SK-N-MC (cell line): Measurements from ENCODE around the gene KRT34.

Source experiments
- DNase-seq: peaks from one replicate; pipeline ENCODE4 v3.0.0-alpha.2; 2011; ENCODE audit warnings: low read depth, low spot score
- H3K27ac ChIP-seq: fragments of 200-600 bp; sonication (generic); 2 replicates; pipeline ENCODE4 v1.5.1; 2016; ENCODE audit warnings: mixed run types
- H3K36me3 ChIP-seq: fragments of 200-600 bp; sonication (generic); 2 replicates; pipeline ENCODE4 v1.6.1; 2017; ENCODE audit warnings: antibody characterized with exemption, low read length, mixed read lengths; ENCODE audit not compliant: insufficient read depth
- H3K4me3 ChIP-seq: fragments of 200-600 bp; sonication (generic); 2 replicates; pipeline ENCODE4 v1.5.1; 2016
- H3K9ac ChIP-seq: fragments of 200-600 bp; sonication (generic); 2 replicates; pipeline ENCODE4 v1.8.0; 2017; ENCODE audit warnings: mixed run types, mixed read lengths; ENCODE audit not compliant: insufficient read length
- H3K9me3 ChIP-seq: fragments of 200-600 bp; sonication (generic); 2 replicates; pipeline ENCODE4 v1.6.1; 2017; ENCODE audit warnings: low read depth, mild to moderate bottlenecking, antibody characterized with exemption, low read length, moderate library complexity, mixed read lengths
- EZH2 ChIP-seq: fragments of 200-600 bp; sonication (generic); IDR thresholded peaks from one replicate; pipeline ENCODE4 v1.6.1; 2017; ENCODE audit warnings: antibody characterized with exemption
- FOXP2 ChIP-seq: optimal IDR thresholded peaks from 2 replicates; pipeline ENCODE3; 2011; ENCODE audit warnings: mild to moderate bottlenecking, moderate library complexity; ENCODE audit not compliant: insufficient read depth; ENCODE audit errors: extremely low read length, control extremely low read depth
- POLR2AphosphoS5 ChIP-seq: IDR thresholded peaks from 2 replicates; pipeline ENCODE4 v1.6.1; 2012; ENCODE audit warnings: mild to moderate bottlenecking, low read depth, low read length, borderline replicate concordance

Gene KRT34

DNA sequence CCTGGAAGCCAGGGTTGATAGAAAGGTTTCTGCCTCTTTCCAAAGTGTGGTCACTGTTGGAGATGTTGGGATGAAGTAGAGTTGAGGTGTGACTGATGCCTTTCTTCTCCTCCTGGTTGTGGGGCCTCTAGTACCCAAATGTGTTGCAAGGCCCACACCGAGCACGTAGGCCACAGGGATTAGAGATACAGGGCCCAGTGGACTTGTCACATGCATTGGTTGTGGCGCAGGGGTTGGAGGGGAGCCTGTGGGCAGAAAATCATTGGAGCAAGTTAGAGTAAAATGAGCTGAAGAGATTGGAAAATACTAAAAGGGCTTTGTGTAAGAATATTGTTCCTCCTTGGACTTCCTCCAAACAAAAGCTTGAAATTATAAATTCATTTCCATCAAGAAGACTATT is 36.1 kb downstream of the KRT34 start:
- H3K27ac ChIP-seq = no peak overlapping the region
- TF ChIP-seq FOXP2 (no peak), EZH2 (no peak), POLR2AphosphoS5 (no peak)
- no peak for DNase-seq
- no peak overlapping the region for H3K9ac ChIP-seq
- H3K36me3 ChIP-seq = no peaks in the 10 kb centered on the region
- H3K9me3 ChIP-seq = no peaks in the 10 kb centered on the region; the same call in 1 of the 2 replicates
- no peak overlapping the region for H3K4me3 ChIP-seq

DNA sequence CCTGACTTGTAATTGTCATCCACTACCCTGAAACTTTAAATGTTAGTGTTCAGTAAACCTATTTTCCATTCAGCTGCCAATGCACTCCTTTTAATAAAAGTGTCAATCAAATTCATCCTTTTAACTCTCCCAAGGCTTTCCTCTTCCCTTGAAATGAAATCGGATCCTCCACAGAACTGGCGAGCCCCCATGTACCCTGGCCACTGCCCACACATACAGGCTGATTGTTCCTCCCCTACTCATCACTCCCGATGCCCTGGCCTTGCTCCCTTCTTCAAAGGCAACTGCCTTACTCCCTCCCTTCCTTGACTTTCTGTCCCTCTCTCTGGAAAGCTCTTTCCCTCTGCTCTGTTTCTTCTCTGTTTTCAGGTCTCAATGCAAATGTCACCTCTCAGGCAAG is 39.1 kb downstream of the KRT34 start:
- H3K9me3 ChIP-seq = no peaks in the 10 kb centered on the region; the same call in 1 of the 2 replicates
- no peak for DNase-seq
- no peaks in the 10 kb centered on the region for H3K36me3 ChIP-seq
- no peak overlapping the region for H3K9ac ChIP-seq
- no peak overlapping the region for H3K27ac ChIP-seq
- no peak for TF ChIP-seq POLR2AphosphoS5
- TF ChIP-seq EZH2 = no peak
- TF ChIP-seq FOXP2 = no peak
- H3K4me3 ChIP-seq = no peak overlapping the region

DNA sequence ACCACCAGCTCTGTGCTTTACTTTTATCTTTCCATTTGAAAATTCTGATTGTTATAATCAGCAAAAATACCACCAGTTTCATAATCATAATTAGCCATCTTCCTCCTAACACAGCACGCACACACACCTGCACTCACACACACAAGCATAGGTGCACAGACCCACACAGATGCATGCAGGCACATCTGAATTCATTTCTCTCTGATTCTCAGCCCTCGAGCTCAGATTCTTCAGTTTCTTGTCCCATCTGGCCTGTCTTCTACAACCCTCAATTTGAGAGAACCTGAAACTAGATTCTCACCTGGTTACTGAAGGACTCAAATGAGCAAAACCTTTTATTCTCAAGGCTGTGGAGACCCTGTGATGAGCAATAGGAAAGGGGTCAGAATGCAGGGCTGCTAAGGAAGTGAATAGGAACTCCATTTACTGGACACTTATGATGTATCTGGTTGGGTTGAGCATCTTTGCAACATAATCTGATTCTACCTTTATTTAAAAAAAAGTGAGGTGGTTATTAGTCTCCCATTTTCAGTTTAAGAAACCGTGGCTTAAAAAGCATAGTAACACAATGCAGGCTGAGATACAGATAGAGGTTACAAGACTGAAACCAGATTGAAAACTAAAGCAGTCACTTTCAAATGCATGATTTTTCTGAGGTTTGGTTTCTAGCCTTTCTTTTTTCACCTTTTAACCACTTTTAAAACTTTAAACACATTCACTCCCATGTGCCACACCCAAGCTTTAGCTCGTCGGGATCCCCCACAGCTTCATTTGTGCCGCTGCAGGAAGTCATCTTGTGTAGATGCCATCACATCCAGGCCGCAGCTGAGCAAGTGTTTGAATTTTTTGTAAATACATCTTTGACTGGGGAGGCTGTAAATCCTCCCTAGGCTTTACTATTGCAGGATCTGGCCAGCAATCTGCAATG is 40.9 kb downstream of the KRT34 start:
- Histone ChIP-seq H3K9ac (no peak overlapping the region), H3K4me3 (no peak overlapping the region), H3K27ac (no peak overlapping the region), H3K36me3 (no peaks in the 10 kb centered on the region), H3K9me3 (no peaks in the 10 kb centered on the region; the same call in 1 of the 2 replicates)
- TF ChIP-seq EZH2 (no peak), FOXP2 (no peak), POLR2AphosphoS5 (no peak)
- no peak for DNase-seq

DNA sequence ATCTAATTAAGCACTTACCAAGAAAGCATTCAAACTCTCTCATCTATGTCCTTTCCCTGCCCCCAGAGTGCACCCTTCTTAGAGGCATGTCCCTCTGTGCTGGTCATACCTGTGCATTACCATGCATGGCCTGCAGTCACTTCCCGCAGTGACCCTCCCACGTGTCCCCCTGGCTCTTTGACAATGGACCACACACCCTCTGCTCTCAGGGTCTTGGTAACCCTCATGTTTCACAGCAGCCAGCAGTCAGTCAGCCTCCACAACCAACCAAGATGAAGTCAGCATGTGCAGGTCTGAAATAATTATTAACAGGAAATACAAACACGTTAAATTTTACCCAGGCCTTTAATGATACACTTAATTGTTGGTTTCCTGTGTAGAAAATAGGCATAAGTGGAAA is 41.6 kb downstream of the KRT34 start:
- TF ChIP-seq POLR2AphosphoS5 (no peak), EZH2 (no peak), FOXP2 (no peak)
- DNase-seq = no peak
- 0 out of 2 replicates have a peak overlapping the region, but pooled peaks have one; percentile 22 for H3K4me3 ChIP-seq
- H3K36me3 ChIP-seq = no peaks in the 10 kb centered on the region
- H3K9me3 ChIP-seq = no peaks in the 10 kb centered on the region; the same call in 1 of the 2 replicates
- no peak overlapping the region for H3K9ac ChIP-seq
- H3K27ac ChIP-seq = no peak overlapping the region

DNA sequence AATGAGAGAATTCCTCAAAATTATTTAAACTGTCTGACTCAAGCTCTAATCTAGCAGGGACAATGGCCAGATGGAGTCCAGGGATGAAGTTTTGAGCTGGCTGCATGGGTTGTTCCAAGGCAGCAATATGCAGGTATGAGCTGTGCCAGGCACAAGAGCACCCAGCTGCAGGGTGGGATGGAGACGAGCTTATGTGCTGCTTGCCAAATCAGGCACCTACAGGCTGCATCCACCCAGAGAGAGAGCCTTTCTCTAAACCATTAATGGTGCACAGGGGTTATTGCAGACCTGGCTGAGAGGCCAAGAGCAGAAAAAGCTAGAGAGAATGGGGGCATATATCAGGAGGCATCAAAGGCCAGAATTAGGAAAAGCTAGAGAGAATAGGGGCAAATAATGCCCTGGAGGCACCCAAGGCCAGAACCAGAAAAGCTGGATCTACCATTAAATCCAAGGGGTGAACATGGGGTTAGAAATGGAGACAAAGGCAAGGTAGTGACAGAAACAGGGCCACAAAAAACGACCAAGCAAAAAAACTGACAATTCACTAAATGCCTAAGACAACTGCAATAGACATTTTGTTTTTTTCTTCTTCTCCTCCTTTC is 42.4 kb downstream of the KRT34 start:
- TF ChIP-seq FOXP2 (no peak), EZH2 (no peak), POLR2AphosphoS5 (no peak)
- no peak overlapping the region; the same call in 1 of the 2 replicates for H3K27ac ChIP-seq
- no peak overlapping the region for H3K9ac ChIP-seq

DNA sequence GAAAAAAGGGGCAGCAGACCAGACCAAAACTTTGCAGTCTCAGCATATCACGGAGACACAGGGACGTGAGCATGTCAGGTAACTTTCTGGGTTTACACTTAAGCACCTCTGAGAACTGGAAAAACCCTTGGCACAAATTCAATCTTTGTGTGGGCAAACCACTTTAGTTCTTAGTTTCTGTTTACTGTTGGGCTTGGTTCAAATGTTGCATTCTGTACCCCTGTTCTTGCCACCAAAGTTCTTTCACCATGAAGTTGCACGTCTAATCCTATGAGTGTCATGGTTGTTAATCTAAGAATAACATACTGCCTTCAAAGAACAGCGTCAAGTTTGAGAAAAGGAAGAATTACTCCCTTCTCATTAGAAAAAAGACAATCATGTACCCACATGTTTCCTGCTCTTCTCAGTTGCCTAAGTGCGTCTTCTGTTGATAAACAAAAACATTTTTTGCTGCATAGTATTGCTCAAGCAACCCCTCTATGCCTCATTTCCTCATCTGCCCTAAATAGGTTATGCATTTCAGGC is 43.1 kb downstream of the KRT34 start:
- TF ChIP-seq FOXP2 (no peak), POLR2AphosphoS5 (no peak), EZH2 (no peak)
- Histone ChIP-seq H3K4me3 (no peak overlapping the region), H3K36me3 (no peaks in the 10 kb centered on the region), H3K9ac (no peak overlapping the region), H3K9me3 (no peaks in the 10 kb centered on the region; the same call in 1 of the 2 replicates), H3K27ac (no peak overlapping the region)
- no peak for DNase-seq

More for the DNA sequence above, 42.4 kb downstream of the KRT34 start:
- no peak overlapping the region for H3K4me3 ChIP-seq
- no peaks in the 10 kb centered on the region; the same call in 1 of the 2 replicates for H3K9me3 ChIP-seq
- no peaks in the 10 kb centered on the region for H3K36me3 ChIP-seq
- no peak for DNase-seq

DNA sequence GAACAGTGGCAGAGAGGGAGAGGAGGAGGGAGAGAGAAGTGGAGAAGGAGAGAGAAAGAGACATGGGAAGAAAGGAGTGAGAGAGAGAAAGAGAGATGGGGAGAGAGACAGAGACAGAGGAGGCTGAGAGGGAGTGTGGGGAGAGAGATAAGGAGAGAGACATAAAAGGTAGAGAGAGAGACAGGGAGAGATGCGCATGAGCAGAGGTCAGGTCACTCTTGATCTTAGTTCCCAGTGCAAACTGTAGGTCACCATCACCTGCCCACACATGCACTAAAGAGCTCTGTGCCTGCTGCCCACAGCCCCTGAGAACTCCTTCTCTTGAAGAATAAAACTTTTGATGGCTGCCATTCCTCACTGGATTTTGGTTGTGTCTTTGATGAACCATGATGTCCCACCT is 46.4 kb downstream of the KRT34 start:
- Histone ChIP-seq H3K27ac (no peak overlapping the region), H3K4me3 (no peak overlapping the region), H3K9ac (no peak overlapping the region), H3K9me3 (no peaks in the 10 kb centered on the region), H3K36me3 (no peaks in the 10 kb centered on the region)
- no peak for DNase-seq
- TF ChIP-seq EZH2 = no peak
- TF ChIP-seq POLR2AphosphoS5 = no peak
- TF ChIP-seq FOXP2 = no peak

DNA sequence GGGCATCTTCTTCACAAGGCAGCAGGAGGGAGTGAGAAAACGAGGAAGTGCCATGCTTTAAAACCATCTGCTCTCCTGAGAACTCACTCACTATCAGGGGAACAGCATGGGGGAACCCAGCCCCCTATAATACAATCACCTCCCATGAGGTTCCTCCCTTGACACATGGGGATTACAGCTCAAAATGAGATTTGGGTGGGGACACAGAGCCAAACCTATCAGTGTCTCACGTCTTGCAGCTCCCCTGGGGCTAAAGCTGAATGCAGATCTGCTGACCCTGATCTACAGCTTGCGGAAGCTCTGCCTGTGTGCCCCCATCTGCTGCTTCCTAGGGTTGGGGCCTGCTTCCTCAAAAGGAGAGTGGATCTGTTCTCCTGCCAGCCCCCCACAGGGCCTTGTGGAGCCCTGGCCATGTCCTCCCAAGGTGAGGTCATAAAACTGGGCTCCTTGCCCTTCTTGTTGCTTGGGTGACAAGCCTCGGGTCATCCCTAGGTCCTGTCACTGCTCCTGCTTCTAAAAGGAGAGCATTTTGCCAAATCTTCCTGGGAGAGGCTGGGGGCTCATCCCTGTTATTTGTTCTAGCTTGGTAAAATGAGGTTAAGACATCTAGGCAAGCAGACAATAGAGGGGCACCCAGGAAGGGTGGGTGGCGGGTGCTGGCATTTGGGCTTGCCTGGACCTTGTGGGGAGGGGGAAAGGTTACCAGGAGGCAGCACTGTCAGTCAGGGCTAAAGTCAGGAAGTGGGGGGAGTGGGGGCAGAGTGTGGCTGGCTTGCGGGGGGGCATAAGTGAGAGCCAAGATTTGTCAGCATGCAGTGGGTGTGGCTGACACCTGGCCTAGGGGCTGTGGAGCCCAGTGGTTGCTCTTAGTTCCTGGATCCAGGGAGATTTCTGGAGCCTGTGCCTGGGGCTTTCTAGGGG is 47.5 kb downstream of the KRT34 start:
- no peak overlapping the region for H3K9ac ChIP-seq
- no peak for DNase-seq
- no peaks in the 10 kb centered on the region for H3K36me3 ChIP-seq
- TF ChIP-seq EZH2 (no peak), FOXP2 (no peak), POLR2AphosphoS5 (no peak)
- H3K27ac ChIP-seq = no peak overlapping the region
- H3K4me3 ChIP-seq = no peak overlapping the region
- H3K9me3 ChIP-seq = no peaks in the 10 kb centered on the region
